ENCODE measurements around the gene SPARCL1.

SPARCL1 gene

DNA sequence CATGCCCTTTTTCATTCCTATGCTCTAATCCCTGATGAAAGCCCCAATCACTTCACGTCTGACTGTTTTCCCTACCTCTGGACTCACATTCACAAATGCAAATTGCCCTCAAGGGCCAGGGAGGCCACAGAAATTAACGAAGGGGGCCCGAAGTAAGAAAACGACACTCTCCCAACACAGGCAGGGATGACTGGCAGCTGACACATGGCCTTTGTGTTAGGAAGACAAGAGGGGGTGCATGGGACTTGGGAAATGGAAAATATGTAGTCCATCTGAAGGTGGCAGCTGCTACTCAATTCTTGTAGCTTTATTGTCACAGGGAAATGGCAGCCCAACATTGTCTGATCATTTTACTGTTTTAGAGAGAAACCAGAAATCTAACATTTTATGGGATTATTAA lies 12.3 kb upstream of the SPARCL1 start:
- no peak for DNase-seq (ENCODE audit: low read depth in 2 of 2, low spot score in 1 of 2)

DNA sequence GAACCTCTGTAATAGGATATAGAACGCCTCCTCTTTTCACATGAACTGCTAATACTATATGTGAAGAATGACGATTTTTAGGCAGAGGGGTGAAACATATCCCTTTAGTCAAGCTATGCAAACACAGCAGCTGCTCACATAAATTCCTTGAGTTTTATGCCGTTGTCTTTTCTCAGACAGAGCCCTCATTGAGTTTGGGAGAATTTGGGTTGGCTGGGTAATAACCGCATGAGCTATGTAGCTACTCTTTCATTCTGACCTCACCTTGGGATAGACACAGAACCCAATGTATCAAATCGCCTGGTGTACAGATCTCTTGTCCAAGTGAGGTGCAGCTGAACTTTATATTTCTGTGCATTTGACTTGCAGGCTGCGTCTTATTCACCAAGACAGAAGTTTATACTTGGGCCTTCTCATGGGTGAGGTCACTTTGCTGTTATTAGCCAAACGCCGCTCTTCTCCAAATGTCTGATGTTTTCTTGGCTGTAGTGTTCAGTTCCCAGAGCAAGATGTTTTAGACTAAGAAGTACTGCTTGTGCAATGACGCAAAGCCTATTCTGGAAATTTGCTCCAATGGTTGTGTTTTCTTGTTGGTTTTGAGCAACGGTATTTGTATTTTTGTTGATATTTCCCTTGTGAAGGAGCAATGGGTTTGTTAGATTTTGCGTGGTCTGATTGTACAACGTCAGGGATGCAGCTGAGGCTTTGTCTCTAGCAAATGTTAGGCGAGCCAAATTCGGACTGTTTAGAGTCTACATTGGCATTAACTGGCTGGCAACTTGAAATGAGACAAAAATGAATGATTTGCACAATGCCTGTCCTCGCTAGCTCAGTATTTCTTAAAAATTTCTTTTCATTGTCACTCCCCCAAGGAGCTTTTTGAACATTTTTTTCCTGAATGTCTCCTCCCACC lies 11.2 kb upstream of the SPARCL1 start:
- no peak for DNase-seq (ENCODE audit: low read depth in 2 of 2, low spot score in 1 of 2)

DNA sequence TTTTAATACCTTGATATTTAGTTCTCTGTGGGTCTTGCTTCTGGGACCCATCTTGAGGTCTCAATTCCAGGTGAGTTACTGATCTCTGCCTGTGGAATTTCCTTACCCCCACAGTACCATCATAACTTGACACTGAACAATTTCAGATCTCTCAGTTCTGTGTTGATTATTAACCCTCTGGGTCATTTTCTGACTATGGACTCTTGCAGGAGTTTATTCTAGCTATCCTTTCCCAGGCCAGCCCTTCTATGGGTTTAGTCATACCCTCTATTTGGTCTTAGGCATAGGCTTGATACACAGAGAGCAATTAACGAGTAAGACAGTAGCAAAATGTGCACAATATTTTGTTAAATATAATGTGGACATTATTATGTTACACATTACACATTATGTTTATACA lies 3.7 kb upstream of the SPARCL1 start:
- no peak for DNase-seq (ENCODE audit: low read depth in 2 of 2, low spot score in 1 of 2)

DNA sequence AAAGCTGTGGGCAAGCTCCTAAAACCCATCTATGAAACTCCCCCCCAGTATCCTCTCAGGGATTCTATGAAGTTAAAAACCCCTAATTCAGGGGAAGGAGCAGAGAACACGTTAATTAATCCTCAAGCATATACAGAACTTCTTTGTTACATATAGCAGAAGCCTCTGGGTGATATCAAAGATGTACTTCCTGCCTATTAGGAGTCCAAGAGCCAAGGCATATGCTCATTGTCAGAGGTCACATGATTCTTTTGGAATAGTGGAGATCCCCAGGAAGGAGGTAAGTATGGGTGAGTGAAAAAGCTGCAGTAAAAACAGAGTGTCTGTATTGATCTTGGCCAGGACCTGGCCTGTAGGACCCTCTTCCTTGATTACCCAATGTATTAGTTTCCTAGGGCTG lies 2.9 kb upstream of the SPARCL1 start:
- no peak for DNase-seq (ENCODE audit: low read depth in 2 of 2, low spot score in 1 of 2)

DNA sequence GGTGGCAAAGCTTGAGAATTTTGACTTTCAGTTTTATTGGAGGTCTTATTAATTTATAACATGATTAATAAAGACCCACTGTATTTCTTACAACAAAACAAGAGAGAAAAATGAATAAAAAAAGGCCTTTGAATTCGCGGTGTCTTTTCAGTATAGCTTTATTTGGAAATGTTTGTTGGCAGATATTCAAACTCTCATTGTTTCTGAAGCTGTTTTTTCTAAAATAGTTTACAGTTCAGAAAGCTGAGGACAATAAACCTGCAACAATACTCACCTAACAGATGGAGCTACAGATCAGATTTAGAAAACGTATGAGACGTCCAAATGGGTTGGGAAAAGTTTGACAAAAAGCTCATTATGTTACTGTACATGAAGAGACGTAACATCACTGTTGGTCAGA lies 2.4 kb upstream of the SPARCL1 start:
- no peak for DNase-seq (ENCODE audit: low read depth in 2 of 2, low spot score in 1 of 2)

DNA sequence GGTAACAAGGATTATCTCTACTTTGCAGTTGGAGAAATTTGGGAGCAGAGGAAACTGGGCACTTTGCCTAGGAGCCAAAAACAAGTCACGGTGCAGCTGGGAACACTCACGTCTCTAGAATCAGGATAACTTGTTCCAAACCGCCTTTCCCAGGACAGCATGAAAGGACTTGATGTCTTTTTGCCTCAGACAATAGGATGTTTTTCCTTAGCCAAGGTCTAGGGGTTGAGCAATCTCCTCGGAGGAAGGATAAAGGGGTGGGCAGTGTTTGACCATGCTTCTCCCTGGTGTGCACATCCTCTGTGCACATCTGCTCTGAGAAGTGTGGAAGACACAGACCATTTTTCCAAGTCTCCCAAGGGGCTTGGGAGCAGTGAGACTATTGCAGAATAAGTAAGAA lies 1.7 kb upstream of the SPARCL1 start:
- DNase-seq (ENCODE audit: low read depth in 2 of 2, low spot score in 1 of 2): no peak

DNA sequence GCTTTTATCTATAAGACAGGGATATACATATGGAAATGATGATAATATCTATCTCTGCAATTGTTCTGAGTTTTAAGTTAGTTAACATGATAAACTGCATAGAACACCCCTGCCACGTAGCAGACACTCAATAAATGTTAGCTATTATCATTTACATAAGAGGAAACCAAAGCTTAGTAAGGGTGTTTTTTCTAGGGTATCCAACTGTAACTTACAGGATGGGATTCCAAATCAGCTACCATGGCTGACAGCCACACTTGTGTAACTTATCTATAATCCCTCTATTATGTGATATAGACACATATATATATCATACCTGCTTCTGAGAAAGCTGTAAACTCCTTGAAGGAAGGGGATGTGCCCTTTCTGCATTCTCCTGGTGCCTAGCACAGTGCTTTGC lies 1.1 kb upstream of the SPARCL1 start:
- no peak for DNase-seq (ENCODE audit: low read depth in 2 of 2, low spot score in 1 of 2)

DNA sequence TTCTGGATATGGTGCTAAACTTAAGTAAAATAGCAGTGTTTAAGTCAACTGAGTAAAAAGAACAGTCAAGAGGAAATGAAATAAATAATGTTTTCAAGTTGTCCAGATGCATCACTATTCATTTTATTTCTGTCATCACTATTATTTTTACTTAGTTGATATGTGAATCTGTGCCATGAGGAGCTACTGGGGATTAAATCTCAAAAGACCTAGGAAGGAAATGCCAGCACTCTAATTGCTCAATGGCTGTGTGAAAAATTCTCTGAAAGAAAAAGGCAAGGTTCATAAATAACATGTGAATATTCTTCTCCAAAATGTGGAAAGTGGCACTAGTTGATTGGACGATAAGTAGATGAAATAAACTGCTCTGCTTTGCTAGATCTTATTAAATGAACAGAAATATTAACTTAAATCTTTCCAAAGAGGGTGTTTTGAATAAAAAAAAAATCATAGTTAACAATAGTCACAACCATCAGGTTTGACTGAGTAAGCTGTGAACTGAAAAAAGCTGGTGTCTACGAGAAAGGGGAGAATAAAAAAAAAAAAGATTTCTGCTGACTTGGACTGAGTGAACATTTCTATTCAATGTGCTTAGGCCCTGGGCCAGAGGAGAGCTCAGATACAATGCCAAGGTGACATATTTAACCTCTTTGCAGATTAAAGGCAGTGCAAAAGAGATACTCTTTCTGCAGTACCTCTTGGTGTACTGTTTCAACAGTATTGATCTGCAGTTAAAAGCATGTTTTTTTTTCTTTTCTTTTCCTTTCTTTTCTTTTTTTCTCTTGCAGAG lies 1.6 kb downstream of the SPARCL1 start:
- DNase-seq (ENCODE audit: low read depth in 2 of 2, low spot score in 1 of 2): no peak

DNA sequence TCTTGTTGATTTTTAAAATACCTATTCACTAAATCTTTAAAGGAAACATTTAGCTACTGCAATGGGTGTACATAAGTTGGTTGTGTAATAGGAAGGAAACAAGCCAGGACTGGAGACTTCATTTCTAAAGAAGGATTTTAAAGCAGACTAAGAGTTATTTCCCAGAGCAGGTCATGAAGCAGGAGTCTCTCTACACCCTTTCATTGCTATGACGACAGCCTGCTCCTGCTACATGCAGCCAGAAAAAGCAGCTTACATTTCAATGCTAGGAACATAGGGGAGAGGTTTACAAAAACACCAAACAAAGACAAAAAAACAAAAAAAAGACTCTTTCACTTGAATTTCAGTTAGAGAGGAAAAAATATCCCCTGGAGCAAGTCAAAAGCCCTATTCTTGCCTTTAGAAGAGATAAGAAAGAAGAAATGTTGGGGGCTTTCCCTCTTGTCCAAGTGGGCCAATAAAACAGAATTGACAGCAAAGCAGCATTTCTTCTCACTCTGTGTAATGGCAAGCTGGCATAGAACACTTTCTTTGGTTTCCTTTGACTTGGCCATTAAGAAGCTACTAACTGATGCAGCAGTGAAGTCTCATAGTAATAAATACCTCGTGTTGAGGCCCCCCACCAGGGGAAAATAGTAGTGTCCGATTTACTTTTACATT lies 3.4 kb downstream of the SPARCL1 start:
- DNase-seq (ENCODE audit: low read depth in 2 of 2, low spot score in 1 of 2): no peak

DNA sequence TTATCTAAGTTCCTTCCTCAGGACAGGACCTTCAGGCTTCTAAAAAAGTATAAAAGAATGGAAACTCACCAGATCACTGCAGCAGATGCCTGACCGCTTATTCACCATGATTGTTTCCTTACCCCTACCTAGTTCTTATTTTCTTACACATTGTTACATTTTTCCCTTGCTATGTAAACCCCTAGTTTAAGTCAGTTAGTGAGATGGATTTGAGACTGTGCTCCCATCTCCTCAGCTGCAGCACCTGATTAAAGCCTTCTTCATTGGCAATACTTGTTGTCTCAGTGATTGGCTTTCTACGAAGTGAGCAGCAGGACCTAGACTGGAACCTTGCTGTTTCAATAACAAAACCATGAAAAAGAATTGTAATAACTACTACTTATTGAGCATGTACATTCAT lies 4.7 kb downstream of the SPARCL1 start:
- no peak for DNase-seq (ENCODE audit: low read depth in 2 of 2, low spot score in 1 of 2)

DNA sequence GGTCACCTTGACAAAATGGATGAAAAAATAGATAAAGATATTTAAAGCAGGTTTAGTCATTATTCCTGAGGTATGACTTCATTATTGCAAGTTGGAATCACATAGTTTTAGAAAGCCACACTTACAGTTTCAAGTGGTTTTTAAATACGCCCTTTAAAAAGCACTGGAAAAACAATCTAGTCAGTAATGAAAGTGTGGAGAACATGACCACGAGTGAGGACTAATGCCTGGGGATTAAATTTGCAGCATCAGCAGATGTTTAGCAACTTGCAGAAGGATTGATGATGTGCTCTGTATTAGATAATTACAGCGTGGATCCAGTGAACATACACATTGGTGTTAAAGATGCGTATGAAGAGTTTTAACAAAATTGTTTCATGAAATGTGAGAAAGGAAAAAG lies 5.9 kb downstream of the SPARCL1 start:
- DNase-seq (ENCODE audit: low read depth in 2 of 2, low spot score in 1 of 2): no peak

DNA sequence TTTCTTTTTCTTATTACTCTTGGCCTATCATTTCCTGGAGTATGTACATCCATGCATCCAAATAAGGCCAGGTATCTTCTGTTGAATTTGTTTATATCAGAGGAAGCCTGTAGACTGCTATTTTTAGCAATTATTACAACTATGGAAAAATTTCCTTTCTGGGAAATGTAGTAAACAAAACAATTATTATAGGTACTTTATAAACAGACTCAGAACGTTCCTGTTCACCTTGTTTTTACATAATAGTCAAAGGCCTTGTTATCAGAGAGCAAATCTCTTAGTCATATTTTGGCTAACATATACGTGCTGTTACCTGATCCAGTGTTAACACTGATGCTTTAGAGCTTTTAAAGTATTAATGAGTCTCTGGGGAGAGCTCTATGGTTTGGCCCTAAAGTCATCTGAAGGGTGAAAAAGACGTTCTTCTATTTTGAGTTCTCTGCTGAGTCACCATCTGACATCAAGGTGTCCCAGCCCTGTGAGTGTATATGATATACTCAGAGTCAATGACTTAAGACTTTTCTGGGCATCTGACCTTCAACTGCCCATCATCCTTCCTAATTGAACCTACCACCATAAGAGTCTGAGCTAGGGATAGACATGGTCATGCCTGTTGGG lies 7.3 kb downstream of the SPARCL1 start:
- DNase-seq (ENCODE audit: low read depth in 2 of 2, low spot score in 1 of 2): no peak

DNA sequence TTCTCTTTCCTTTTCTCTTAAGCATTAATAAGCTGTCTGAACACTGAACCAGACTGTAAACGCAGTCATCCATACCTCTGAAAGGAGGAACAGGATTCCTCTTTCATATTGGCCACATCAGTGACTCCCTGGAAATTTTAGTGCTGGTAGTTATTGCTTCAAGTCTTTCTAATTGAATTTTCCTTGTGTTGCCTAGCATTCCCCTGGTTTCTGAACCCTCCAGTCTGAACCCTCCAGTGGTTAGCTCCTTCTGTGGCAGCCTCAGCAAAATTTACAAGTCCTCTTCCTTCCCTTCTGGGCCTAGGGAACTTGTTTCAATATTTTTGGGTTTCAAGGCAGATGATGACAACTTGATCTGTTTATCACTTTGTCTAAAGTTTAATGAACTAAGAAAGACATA lies 7.9 kb downstream of the SPARCL1 start:
- DNase-seq (ENCODE audit: low read depth in 2 of 2, low spot score in 1 of 2): no peak

DNA sequence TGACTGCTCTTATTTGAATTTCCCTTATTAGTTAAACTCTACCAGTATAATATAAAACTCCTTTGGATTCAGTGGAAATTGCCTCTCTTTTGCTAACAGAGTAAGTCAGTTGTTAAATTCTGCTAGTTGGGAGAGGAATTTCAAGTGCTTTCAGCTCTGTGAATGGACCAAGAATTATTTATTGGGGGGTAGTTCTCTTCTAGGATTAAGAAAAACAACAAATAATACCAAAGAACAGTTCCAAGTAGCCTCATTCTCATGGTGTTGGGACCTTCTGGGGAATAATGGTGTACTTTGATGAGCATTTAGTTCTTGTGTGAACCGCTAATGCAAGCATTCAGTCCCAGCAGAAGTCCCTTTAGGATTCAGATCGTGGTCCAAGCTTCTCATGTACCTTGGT lies 11.6 kb downstream of the SPARCL1 start:
- no peak for DNase-seq (ENCODE audit: low read depth in 2 of 2, low spot score in 1 of 2)

DNA sequence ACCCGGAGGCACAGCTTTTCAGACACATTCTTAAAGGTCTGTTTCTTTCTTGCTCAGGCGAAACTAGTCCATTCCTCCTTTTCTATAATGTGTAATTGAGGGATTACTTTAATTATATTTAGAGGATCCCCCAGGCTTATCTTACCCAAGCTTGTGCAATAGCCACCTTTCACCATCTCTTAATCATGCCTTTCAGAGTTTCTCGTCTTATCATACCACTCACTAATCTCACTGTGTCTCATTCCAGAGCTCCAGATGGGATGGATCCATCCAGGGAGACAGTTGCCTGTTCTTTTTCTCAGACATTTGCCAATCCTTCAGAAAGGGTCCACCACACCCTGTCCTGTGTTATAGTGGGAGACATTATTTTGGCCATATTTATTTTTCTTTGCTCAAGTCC lies 12.5 kb downstream of the SPARCL1 start:
- no peak for DNase-seq (ENCODE audit: low read depth in 2 of 2, low spot score in 1 of 2)

DNA sequence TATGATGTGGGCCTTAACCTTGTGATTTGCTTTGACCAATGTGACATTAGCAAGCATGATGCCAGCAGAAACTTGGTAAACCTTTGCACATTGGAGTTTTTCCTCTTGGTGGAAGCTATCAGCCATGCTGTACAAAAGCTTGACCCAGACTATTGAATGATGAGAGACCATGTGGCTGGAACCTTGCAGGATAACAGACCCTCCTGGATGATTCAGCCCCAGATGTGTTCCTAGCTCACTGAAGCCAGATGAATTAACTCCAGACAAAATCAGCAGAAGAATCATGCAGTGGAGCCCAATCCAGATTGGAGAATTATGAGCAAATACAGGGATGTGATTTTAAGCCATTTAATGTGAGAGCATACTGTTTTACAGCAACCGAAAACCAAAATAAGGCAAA lies 16.8 kb downstream of the SPARCL1 start:
- no peak for DNase-seq (ENCODE audit: low read depth in 2 of 2, low spot score in 1 of 2)

DNA sequence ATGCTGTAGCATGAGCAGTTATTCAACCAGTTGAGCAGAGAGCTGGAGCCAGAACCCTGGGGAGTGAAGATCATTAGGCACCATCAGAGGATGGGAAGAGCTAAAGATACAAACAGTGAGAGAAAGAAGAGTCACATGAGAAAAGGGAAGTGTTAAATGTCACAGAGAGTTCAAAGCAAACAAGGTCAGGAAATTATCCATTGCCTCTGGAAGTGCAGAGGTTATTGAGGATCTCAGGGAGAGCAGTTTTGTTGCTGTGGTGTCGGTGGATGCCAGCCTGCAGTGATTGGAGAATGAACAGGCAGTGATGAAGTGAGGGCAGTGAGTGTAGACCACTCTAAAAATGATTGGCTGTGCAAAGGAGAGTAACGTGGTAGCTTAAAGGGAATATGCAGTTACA lies 17.7 kb downstream of the SPARCL1 start:
- no peak for DNase-seq (ENCODE audit: low read depth in 2 of 2, low spot score in 1 of 2)

DNA sequence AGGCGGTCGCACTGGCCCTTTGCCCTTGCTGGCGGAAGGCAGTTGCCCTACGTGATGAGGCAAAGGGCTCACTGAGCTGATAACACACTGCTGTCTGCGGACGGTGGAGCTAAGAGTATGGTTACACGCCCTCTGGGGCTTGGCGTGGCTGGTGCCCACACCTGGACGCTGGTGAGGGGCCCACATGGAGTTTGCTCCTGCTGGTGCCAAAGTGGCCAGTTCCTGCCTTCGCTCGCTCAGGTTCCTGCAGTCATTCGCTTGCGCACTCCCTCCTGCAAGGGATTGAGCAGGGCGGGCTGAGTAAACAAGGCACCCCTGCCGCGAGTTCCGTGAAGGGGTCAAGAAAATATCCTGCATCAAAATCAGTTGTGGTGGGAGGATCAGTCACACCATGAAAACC lies 18.4 kb downstream of the SPARCL1 start:
- no peak for DNase-seq (ENCODE audit: low read depth in 2 of 2, low spot score in 1 of 2)

DNA sequence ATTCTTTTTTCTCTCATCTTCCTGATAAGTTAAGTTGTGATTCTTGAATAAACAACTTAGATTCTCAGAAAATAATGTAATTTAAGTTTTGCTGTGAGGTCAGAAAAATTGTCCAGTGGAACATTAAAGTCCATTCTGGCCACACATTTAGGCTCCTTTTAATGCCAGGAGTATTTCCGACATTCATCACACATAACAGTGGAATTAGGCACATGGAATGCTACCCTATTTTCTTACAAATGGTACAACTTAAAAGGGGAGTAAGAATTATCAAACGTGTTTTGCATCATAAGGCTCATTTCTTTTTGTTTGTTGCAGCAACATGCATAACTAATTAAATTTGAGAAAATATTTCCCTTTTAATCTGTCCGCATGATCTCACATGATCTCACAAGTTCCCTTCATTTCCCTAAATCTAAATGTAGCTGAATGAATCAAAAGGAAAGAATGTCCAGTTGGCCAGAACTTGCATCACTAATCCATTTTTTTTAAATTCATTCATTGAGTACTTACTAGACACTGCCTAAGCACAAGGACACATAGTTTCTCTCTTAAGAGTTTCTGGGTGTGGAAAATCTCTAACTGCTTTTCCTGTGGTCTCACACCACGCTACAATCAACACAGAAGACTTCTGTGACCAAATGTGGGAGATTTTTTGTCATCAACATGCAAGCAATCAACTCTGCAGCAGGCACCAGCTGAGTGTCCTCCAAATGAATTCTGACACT lies 22.0 kb downstream of the SPARCL1 start:
- no peak for DNase-seq (ENCODE audit: low read depth in 2 of 2, low spot score in 1 of 2)

DNA sequence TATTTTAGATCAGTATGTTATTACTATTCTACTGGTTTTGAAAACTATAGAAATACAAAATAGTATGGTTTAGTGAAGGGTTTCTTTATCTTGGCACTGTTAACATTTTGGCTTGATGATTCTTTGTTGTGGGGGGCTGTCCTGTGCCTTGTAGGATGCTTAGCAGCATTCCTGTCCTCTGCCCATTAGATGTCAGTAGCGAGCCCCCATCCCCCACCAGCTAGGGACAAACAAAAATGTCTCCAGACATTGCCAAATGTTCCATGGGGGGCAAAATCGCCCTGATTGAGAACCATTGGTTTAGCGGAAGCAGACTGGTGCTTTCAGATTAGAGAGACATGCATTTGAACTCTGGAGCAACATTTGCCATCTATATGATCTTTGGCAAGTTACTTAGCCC lies 23.3 kb downstream of the SPARCL1 start:
- DNase-seq (ENCODE audit: low read depth in 2 of 2, low spot score in 1 of 2): no peak
